ENCODE results near the gene ZNF853.

The ZNF853 gene

GRCh38 chr7:6636741-6637543 is 21.5 kb downstream of the ZNF853 start, which contains the start of gene ZNF316:
Gene ZNF316, plus strand, starts transcription at chr7:6637318. Its CDS starts 5,092 bp downstream, at chr7:6642410.
- DNase-seq (ENCODE audit: low spot score), result peak; percentile 91

GRCh38 chr7:6637544-6638229 is 22.3 kb downstream of the ZNF853 start:
- DNase-seq (ENCODE audit: low spot score), result peak; percentile 56

GRCh38 chr7:6639032-6639431 is 23.6 kb downstream of the ZNF853 start:
- no peak for DNase-seq (ENCODE audit: low spot score)

GRCh38 chr7:6639627-6640026 is 24.2 kb downstream of the ZNF853 start:
- DNase-seq (ENCODE audit: low spot score), result no peak

- peak; percentile 56 for DNase-seq (ENCODE audit: low spot score)
Measured at GRCh38 chr7:6640246-6640721, 24.9 kb downstream of the ZNF853 start.

- no peak for DNase-seq (ENCODE audit: low spot score)
Measured at GRCh38 chr7:6641305-6642035, 26.1 kb downstream of the ZNF853 start.

GRCh38 chr7:6642239-6642839 is 26.9 kb downstream of the ZNF853 start:
- DNase-seq (ENCODE audit: low spot score), result no peak

- DNase-seq (ENCODE audit: low spot score), result no peak
Measured at GRCh38 chr7:6642861-6643640, 27.6 kb downstream of the ZNF853 start.

- DNase-seq (ENCODE audit: low spot score), result no peak
Measured at GRCh38 chr7:6643915-6644625, 28.7 kb downstream of the ZNF853 start.

- no peak for DNase-seq (ENCODE audit: low spot score)
Measured at GRCh38 chr7:6644728-6645127, 29.3 kb downstream of the ZNF853 start.

- DNase-seq (ENCODE audit: low spot score), result no peak
Measured at GRCh38 chr7:6646465-6646864, 31.1 kb downstream of the ZNF853 start.

GRCh38 chr7:6647080-6647479 is 31.7 kb downstream of the ZNF853 start:
- DNase-seq (ENCODE audit: low spot score), result no peak

- DNase-seq (ENCODE audit: low spot score), result no peak
Measured at GRCh38 chr7:6647541-6647940, 32.1 kb downstream of the ZNF853 start.

- DNase-seq (ENCODE audit: low spot score), result no peak
Measured at GRCh38 chr7:6648066-6648814, 32.8 kb downstream of the ZNF853 start.

- no peak for DNase-seq (ENCODE audit: low spot score)
Measured at GRCh38 chr7:6648815-6649104, 33.4 kb downstream of the ZNF853 start.

- no peak for DNase-seq (ENCODE audit: low spot score)
Measured at GRCh38 chr7:6649241-6649961, 34.0 kb downstream of the ZNF853 start.

- no peak for DNase-seq (ENCODE audit: low spot score)
Measured at GRCh38 chr7:6650086-6650485, 34.7 kb downstream of the ZNF853 start.

GRCh38 chr7:6650521-6651011 is 35.2 kb downstream of the ZNF853 start:
- no peak for DNase-seq (ENCODE audit: low spot score)

GRCh38 chr7:6651851-6652445 is 36.5 kb downstream of the ZNF853 start:
- no peak for DNase-seq (ENCODE audit: low spot score)

All from AG08395 (cell line).